T47D (cell line): ENCODE results near the gene SIX5.
"Not testable (repeated sequence)": the region's sequence is repeated elsewhere in the genome, so short reads cannot be mapped to it uniquely, and the experiment has no call there.

ENCODE experiments used
- DNase-seq, 2 experiments: peaks; one replicate each; pipeline versions ENCODE4 v3.0.0 to v3.0.0-alpha.2; 2011 to 2012; ENCODE audit warnings: low read depth in 1 of 2, low spot score in 1 of 2
- JUND ChIP-seq: IDR thresholded peaks from 2 replicates; pipeline ENCODE4 v1.6.1; 2012; ENCODE audit warnings: low read depth
- in situ Hi-C: cut with HindIII; loops from 2 replicates; pipeline ENCODE4 v1.10.0; 2016; ENCODE audit warnings: low sequenced_read_pairs, low pct_unique_long_range_greater_than_20kb

The SIX5 gene

GRCh38 chr19:45729800-45730290, 39.2 kb downstream of the SIX5 start:
- DNase-seq = peak in 1 of 2 experiments; percentile 28
- no peak for TF ChIP-seq JUND
- in situ Hi-C loops = no loop called here

- DNase-seq, in situ Hi-C loops: not testable (repeated sequence)
Observed at GRCh38 chr19:45728683-45729082, 40.4 kb downstream of the SIX5 start.

GRCh38 chr19:45720065-45720464, 49.0 kb downstream of the SIX5 start:
- in situ Hi-C loops, DNase-seq: not testable (repeated sequence)

- no peak for TF ChIP-seq JUND
- in situ Hi-C loops = no loop called here
- DNase-seq = no peak
Observed at GRCh38 chr19:45717983-45718650, 50.9 kb downstream of the SIX5 start.

GRCh38 chr19:45717131-45717982, 51.7 kb downstream of the SIX5 start:
- peak; percentile 88 to 98 for DNase-seq
- in situ Hi-C loops = no loop called here
- TF ChIP-seq JUND = no peak

GRCh38 chr19:45716359-45717130, 52.5 kb downstream of the SIX5 start:
- TF ChIP-seq JUND = no peak
- in situ Hi-C loops = no loop called here
- peak; percentile 51 to 65 for DNase-seq

GRCh38 chr19:45715139-45715538, 53.9 kb downstream of the SIX5 start:
- in situ Hi-C loops = no loop called here
- DNase-seq = no peak
- TF ChIP-seq JUND = no peak
